ENCODE results near the gene FAXC.

The FAXC gene

GRCh38 chr6:99349171-99350141 is at the start of gene FAXC:
Gene FAXC, minus strand, starts transcription at chr6:99349674. Its CDS starts 302 bp downstream, at chr6:99349372.
- DNase-seq = peak; percentile 22

GRCh38 chr6:99397287-99397686 is 47.8 kb upstream of the FAXC start:
- no peak for DNase-seq

- DNase-seq = peak; percentile 84
Observed at GRCh38 chr6:99393698-99394531, 44.4 kb upstream of the FAXC start, which contains the start of gene COQ3. Gene COQ3, minus strand, starts transcription at chr6:99394195. Its CDS starts 16 bp downstream, at chr6:99394179.

- peak; percentile 33 for DNase-seq
Observed at GRCh38 chr6:99393366-99393697, 43.9 kb upstream of the FAXC start.

- DNase-seq = no peak
Observed at GRCh38 chr6:99390896-99391295, 41.4 kb upstream of the FAXC start.

GRCh38 chr6:99384507-99384906 is 35.0 kb upstream of the FAXC start:
- no peak for DNase-seq

GRCh38 chr6:99378636-99379035 is 29.2 kb upstream of the FAXC start:
- no peak for DNase-seq

GRCh38 chr6:99369533-99369932 is 20.1 kb upstream of the FAXC start:
- no peak for DNase-seq

GRCh38 chr6:99366852-99367251 is 17.4 kb upstream of the FAXC start:
- no peak for DNase-seq

- no peak for DNase-seq
Observed at GRCh38 chr6:99364026-99364425, 14.6 kb upstream of the FAXC start.

- DNase-seq = no peak
Observed at GRCh38 chr6:99362678-99363268, 13.3 kb upstream of the FAXC start.

- DNase-seq = no peak
Observed at GRCh38 chr6:99359800-99360199, 10.3 kb upstream of the FAXC start.

- no peak for DNase-seq
Observed at GRCh38 chr6:99356641-99357040, 7.2 kb upstream of the FAXC start.

- DNase-seq = no peak
Observed at GRCh38 chr6:99354983-99355382, 5.5 kb upstream of the FAXC start.

GRCh38 chr6:99353126-99353525 is 3.7 kb upstream of the FAXC start:
- DNase-seq = no peak

- peak; percentile 60 for DNase-seq
Observed at GRCh38 chr6:99350573-99350972, 1.1 kb upstream of the FAXC start.

GRCh38 chr6:99348288-99349170 is 945 bp downstream of the FAXC start:
- DNase-seq = peak; percentile 73

GRCh38 chr6:99347804-99348203 is 1.7 kb downstream of the FAXC start:
- no peak for DNase-seq

GRCh38 chr6:99346595-99346994 is 2.9 kb downstream of the FAXC start:
- DNase-seq = no peak

- no peak for DNase-seq
Observed at GRCh38 chr6:99345164-99345563, 4.3 kb downstream of the FAXC start.

- DNase-seq = no peak
Observed at GRCh38 chr6:99344289-99344688, 5.2 kb downstream of the FAXC start.

GRCh38 chr6:99341862-99342455 is 7.5 kb downstream of the FAXC start:
- no peak for DNase-seq

Data from DMS79 treated with DMSO at 0.1 percent for 48 hours (cell line).